Measurements from ENCODE around the gene HCLS1. TPM values are rescaled to one million over a fixed set of nuclear protein-coding genes. Genes with fewer than 3 reads are reported as not detected.

The HCLS1 gene
- total and polyA plus RNA-seq, 9 of the 15 experiments (the other 6 are each of a cell fraction or from before 2014, with no cell fraction given) = 4.8 to 34.1 (median 22.0) TPM

GRCh38 chr3:121654493-121655385 is 6.0 kb downstream of the HCLS1 start:
- no peaks in the 10 kb centered on the region for H4K20me1 ChIP-seq (replicated peaks; ENCODE audit: control insufficient read depth, insufficient read depth, low read length)
- ChIA-PET POLR2A (no interaction called here), CTCF (ENCODE audit: low intra/inter-chr PET ratio) (no interaction called here)
- H3K9me1 ChIP-seq (ENCODE audit: control insufficient read depth, insufficient read depth, low read length) = no peaks in the 10 kb centered on the region
- no peak for DNase-seq (ENCODE audit: extremely low read depth in 1 of 4, low spot score in 3 of 4)
- no peaks in the 10 kb centered on the region for H3K79me2 ChIP-seq (ENCODE audit: control insufficient read depth, insufficient read depth, low read length)
- no peak overlapping the region for H2AFZ ChIP-seq (ENCODE audit: low read depth, low read length)
- H3K27me3 ChIP-seq (ENCODE audit: control insufficient read depth in 2 of 2, insufficient read depth in 2 of 2, low read length in 2 of 2) = no peaks in the 10 kb centered on the region
- no peak for FAIRE-seq
- no TSS peak for BruUV-seq (replicated peaks)
- 22% methylated on average over 6 of the region's 6 CpGs for WGBS (ENCODE audit: insufficient coverage, low coverage, missing lambda C conversion rate)
- H3K4me3 ChIP-seq = no peak overlapping the region
- H3K4me1 ChIP-seq (replicated peaks in 1 of 2; ENCODE audit: control insufficient read depth in 2 of 2, insufficient read depth in 2 of 2, low read length in 2 of 2) = no peaks in the 10 kb centered on the region
- in situ Hi-C loops (cut with MboI) (no loop called here), intact Hi-C loops (cut with micrococcal nuclease) (no loop called here)
- H3K4me2 ChIP-seq (ENCODE audit: insufficient read depth, low read length) = no peak overlapping the region
- H3K27ac ChIP-seq (ENCODE audit: extremely low read depth, low read depth, low read length) = no peak overlapping the region
- H3K9ac ChIP-seq (ENCODE audit: insufficient read depth in 1 of 2, low read depth in 2 of 2, low read length in 2 of 2) = no peak overlapping the region
- no peak for ATAC-seq
- H3K36me3 ChIP-seq (ENCODE audit: control insufficient read depth, insufficient read depth, low read length) = no peaks in the 10 kb centered on the region
- H3K9me3 ChIP-seq (replicated peaks; ENCODE audit: control insufficient read depth, insufficient read depth, low read depth, low read length) = no peaks in the 10 kb centered on the region
- TF ChIP-seq ARHGAP35 (IDR thresholded peaks at IDR 0.05; ENCODE audit: partially characterized antibody) (no peak), SAP30 (IDR thresholded peaks at IDR 0.05; ENCODE audit: borderline replicate concordance, insufficient read depth, low read depth, low read length, poor library complexity, severe bottlenecking) (no peak), ATF1 (CRISPR knock-in tag; IDR thresholded peaks at IDR 0.05) (no peak), ATF1 (tag; IDR thresholded peaks at IDR 0.05) (no peak), MXD1 (CRISPR knock-in tag; IDR thresholded peaks at IDR 0.05; ENCODE audit: borderline replicate concordance, poor library complexity, severe bottlenecking) (no peak), LCOR (CRISPR knock-in tag; IDR thresholded peaks at IDR 0.05) (no peak), ZBTB8A (IDR thresholded peaks at IDR 0.05; ENCODE audit: partially characterized antibody) (no peak), TAF15 (IDR thresholded peaks at IDR 0.05; ENCODE audit: low read depth, low read length) (no peak), U2AF2 (optimal IDR thresholded peaks at IDR 0.05; ENCODE audit: low read depth, low read length) (no peak), CTBP1 (IDR thresholded peaks at IDR 0.05; ENCODE audit: borderline replicate concordance) (no peak)
- TF ChIP-seq, protein P1, sequence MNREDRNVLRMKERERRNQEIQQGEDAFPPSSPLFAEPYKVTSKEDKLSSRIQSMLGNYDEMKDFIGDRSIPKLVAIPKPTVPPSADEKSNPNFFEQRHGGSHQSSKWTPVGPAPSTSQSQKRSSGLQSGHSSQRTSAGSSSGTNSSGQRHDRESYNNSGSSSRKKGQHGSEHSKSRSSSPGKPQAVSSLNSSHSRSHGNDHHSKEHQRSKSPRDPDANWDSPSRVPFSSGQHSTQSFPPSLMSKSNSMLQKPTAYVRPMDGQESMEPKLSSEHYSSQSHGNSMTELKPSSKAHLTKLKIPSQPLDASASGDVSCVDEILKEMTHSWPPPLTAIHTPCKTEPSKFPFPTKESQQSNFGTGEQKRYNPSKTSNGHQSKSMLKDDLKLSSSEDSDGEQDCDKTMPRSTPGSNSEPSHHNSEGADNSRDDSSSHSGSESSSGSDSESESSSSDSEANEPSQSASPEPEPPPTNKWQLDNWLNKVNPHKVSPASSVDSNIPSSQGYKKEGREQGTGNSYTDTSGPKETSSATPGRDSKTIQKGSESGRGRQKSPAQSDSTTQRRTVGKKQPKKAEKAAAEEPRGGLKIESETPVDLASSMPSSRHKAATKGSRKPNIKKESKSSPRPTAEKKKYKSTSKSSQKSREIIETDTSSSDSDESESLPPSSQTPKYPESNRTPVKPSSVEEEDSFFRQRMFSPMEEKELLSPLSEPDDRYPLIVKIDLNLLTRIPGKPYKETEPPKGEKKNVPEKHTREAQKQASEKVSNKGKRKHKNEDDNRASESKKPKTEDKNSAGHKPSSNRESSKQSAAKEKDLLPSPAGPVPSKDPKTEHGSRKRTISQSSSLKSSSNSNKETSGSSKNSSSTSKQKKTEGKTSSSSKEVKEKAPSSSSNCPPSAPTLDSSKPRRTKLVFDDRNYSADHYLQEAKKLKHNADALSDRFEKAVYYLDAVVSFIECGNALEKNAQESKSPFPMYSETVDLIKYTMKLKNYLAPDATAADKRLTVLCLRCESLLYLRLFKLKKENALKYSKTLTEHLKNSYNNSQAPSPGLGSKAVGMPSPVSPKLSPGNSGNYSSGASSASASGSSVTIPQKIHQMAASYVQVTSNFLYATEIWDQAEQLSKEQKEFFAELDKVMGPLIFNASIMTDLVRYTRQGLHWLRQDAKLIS (CRISPR knock-in tag; IDR thresholded peaks at IDR 0.05) = no peak
- TF ChIP-seq, protein P2, sequence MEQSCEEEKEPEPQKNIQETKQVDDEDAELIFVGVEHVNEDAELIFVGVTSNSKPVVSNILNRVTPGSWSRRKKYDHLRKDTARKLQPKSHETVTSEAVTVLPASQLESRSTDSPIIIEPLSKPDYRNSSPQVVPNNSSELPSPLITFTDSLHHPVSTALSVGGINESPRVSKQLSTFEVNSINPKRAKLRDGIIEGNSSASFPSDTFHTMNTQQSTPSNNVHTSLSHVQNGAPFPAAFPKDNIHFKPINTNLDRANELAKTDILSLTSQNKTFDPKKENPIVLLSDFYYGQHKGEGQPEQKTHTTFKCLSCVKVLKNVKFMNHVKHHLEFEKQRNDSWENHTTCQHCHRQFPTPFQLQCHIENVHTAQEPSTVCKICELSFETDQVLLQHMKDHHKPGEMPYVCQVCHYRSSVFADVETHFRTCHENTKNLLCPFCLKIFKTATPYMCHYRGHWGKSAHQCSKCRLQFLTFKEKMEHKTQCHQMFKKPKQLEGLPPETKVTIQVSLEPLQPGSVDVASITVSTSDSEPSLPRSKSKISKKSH (CRISPR knock-in tag; IDR thresholded peaks at IDR 0.05) = no peak
